DND-41 (cell line): ENCODE data around the gene FABP6.
A peak's percentile ranks its signal among the peaks of the same experiment; 100 is the strongest.

ENCODE experiments used
- ATAC-seq: fragments of 200-7000 bp; cut with Tn5 transposase; 3 replicates; pipeline ENCODE4 v1.9.1; 2021; ENCODE audit warnings: low read depth; ENCODE audit not compliant: insufficient read depth
- DNase-seq: peaks from one replicate; pipeline ENCODE4 v3.0.0-alpha.2; 2020
- H2AFZ ChIP-seq: 2 replicates; pipeline ENCODE4 v1.6.0; 2012; ENCODE audit warnings: low read depth, low read length
- H3K27ac ChIP-seq: 2 replicates; pipeline ENCODE4 v1.5.1; 2012; ENCODE audit warnings: low read length, inconsistent platforms
- H3K27me3 ChIP-seq: fragments of 200-600 bp; sonication (generic); 2 replicates; pipeline ENCODE4 v1.6.0; 2012; ENCODE audit warnings: low read length, mild to moderate bottlenecking, inconsistent platforms; ENCODE audit not compliant: insufficient read depth, poor library complexity
- H3K36me3 ChIP-seq: 2 replicates; pipeline ENCODE4 v1.5.1; 2012; ENCODE audit warnings: low read length, inconsistent platforms; ENCODE audit not compliant: insufficient read depth
- H3K4me1 ChIP-seq: 2 replicates; pipeline ENCODE4 v1.5.1; 2012; ENCODE audit warnings: mild to moderate bottlenecking, low read length; ENCODE audit not compliant: insufficient read depth
- H3K4me2 ChIP-seq: 2 replicates; pipeline ENCODE4 v1.6.0; 2012; ENCODE audit warnings: mild to moderate bottlenecking, moderate library complexity, low read length, inconsistent platforms; ENCODE audit not compliant: insufficient read depth
- H3K4me3 ChIP-seq, 2 experiments: fragments of 200-600 bp in 1 of 2; shearing (Covaris generic) in 1 of 2; 2 replicates each; pipeline ENCODE4 v1.5.1; 2012 to 2016; ENCODE audit warnings: inconsistent platforms in 2 of 2, low read length in 2 of 2, mild to moderate bottlenecking in 2 of 2, low read depth in 1 of 2, moderate library complexity in 1 of 2
- H3K79me2 ChIP-seq: 2 replicates; pipeline ENCODE4 v1.6.0; 2012; ENCODE audit warnings: low read length, inconsistent platforms; ENCODE audit not compliant: insufficient read depth
- H3K9ac ChIP-seq: 2 replicates; pipeline ENCODE4 v1.6.0; 2012; ENCODE audit warnings: low read depth, mild to moderate bottlenecking, inconsistent platforms, low read length, moderate library complexity
- H3K9me3 ChIP-seq: 2 replicates; pipeline ENCODE4 v1.5.1; 2012; ENCODE audit warnings: low read length, moderate library complexity, mild to moderate bottlenecking, inconsistent platforms; ENCODE audit not compliant: insufficient read depth, severe bottlenecking
- H4K20me1 ChIP-seq: 2 replicates; pipeline ENCODE4 v1.6.0; 2012; ENCODE audit warnings: low read length; ENCODE audit not compliant: insufficient read depth
- EZH2 ChIP-seq: IDR thresholded peaks from 3 replicates; pipeline ENCODE4 v1.6.1; 2012; ENCODE audit warnings: borderline replicate concordance, low read depth, mild to moderate bottlenecking, moderate library complexity, low read length, inconsistent platforms; ENCODE audit not compliant: severe bottlenecking
- TF ChIP-seq, protein P1 (sequence below): IDR thresholded peaks from 2 replicates; pipeline ENCODE4 v1.5.1; 2012; ENCODE audit warnings: borderline replicate concordance, low read length, moderate library complexity, mild to moderate bottlenecking; ENCODE audit not compliant: poor library complexity, severe bottlenecking; ENCODE audit errors: extremely low read depth

The FABP6 gene

DNA sequence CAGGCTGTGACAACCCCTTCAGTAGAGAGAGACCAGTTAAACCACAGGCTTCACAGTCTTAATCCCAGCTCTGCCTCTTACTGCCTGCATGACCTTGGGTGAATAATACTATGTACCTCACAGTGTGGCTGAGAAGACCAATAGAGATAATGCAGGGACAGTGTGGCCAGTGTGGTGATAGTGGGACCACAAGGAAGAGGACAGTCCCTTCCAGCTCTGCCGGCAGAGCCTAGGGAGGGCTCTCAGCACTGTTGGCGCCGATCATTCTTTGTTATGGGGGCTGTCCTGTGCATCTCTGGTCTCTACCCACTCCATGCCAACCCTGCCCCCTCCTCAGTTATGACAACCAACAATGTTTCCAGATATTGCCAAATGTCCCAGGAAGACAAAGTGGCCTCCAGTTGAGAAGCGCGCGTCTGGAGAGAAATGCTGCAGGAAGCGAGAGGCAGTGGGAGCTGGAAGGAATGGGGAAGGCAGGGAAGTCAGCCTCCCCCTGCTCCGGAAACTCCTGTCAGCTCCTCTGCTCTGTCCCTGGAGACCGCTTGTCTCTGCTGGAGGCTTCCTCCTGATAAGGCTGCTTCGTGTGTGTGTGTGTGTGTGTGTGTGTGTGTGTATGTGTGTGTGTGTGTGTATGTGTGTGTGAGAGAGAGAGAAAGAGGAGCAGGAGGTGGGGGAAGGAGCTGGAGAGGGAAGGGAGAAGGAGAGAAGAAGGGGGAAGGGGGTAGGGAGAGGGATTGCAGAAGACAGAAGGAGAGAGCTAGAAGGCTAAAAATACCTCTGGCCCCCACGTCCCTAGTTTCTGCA lies 31.8 kb upstream of the FABP6 start:
- no peaks in the 10 kb centered on the region for H3K9me3 ChIP-seq
- no peak overlapping the region for H3K9ac ChIP-seq
- H3K79me2 ChIP-seq, result no peaks in the 10 kb centered on the region
- no peak overlapping the region for H2AFZ ChIP-seq
- H3K36me3 ChIP-seq, result no peaks in the 10 kb centered on the region
- no peak overlapping the region for H3K4me2 ChIP-seq
- ATAC-seq (no peak), DNase-seq (no peak)
- peaks cover 11% of the 10 kb centered on the region for H3K4me1 ChIP-seq
- no peaks in the 10 kb centered on the region for H4K20me1 ChIP-seq
- no peak for TF ChIP-seq EZH2
- TF ChIP-seq, protein P1, sequence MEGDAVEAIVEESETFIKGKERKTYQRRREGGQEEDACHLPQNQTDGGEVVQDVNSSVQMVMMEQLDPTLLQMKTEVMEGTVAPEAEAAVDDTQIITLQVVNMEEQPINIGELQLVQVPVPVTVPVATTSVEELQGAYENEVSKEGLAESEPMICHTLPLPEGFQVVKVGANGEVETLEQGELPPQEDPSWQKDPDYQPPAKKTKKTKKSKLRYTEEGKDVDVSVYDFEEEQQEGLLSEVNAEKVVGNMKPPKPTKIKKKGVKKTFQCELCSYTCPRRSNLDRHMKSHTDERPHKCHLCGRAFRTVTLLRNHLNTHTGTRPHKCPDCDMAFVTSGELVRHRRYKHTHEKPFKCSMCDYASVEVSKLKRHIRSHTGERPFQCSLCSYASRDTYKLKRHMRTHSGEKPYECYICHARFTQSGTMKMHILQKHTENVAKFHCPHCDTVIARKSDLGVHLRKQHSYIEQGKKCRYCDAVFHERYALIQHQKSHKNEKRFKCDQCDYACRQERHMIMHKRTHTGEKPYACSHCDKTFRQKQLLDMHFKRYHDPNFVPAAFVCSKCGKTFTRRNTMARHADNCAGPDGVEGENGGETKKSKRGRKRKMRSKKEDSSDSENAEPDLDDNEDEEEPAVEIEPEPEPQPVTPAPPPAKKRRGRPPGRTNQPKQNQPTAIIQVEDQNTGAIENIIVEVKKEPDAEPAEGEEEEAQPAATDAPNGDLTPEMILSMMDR, result no peak
- H3K27me3 ChIP-seq, result no peaks in the 10 kb centered on the region
- H3K27ac ChIP-seq, result no peak overlapping the region
- no peak overlapping the region for H3K4me3 ChIP-seq

DNA sequence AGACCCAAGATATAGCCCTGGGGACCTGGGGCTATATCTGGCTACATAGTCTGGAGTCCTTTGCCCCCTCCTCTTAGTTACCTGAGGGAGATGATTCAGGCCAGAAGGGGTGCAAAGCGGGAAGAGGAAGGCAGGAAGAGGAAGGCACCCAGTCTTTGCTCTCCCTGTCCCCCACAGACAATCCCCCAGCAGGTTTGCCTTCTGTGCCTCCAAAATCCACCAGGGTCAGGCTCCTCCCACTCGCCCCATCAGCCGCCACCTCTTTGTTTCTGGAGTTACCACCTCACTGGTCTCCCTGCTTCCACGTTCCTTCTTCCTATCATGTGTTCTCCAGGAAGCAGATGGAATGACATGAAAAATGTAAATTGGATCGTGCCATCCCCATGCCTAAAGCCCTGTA lies 31.2 kb upstream of the FABP6 start:
- Histone ChIP-seq H3K4me1 (peaks cover 11% of the 10 kb centered on the region), H2AFZ (no peak overlapping the region), H3K9ac (no peak overlapping the region), H3K4me2 (no peak overlapping the region), H3K79me2 (no peaks in the 10 kb centered on the region), H4K20me1 (no peaks in the 10 kb centered on the region), H3K27me3 (no peaks in the 10 kb centered on the region), H3K27ac (no peak overlapping the region), H3K36me3 (no peaks in the 10 kb centered on the region), H3K4me3 (no peak overlapping the region), H3K9me3 (no peaks in the 10 kb centered on the region)
- TF ChIP-seq EZH2, result no peak
- TF ChIP-seq, protein P1, result no peak
- DNase-seq (no peak), ATAC-seq (no peak)

DNA sequence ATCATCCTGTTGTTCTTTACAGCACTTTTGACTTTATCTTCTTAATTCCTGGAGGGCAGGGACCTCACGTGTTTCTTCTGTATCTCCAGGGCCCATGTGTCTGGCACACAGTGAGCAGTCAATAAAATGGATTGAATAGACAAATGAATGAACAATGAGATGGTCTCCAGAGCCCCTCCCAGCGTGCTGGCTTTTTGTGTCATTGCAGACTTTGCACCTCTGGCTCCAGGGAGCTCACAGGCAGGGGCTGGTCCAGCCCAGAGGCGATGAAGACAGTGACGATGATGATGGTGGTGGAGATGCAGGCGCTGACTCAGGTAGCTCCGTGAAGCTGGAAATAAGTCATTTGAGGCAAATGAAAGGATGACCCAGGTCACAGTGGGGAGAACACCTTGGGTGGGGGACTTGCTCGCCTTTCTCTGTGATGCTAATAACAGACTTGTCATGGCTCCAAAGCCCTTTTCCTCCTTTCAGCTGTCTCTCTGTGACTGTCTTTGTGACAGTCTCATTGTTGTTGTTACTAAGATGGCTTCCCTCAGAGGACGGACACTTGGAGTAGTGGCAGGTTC lies 30.4 kb upstream of the FABP6 start:
- Histone ChIP-seq H3K27ac (no peak overlapping the region), H3K4me2 (peak overlapping the region; percentile 60), H3K9me3 (no peaks in the 10 kb centered on the region), H3K27me3 (no peaks in the 10 kb centered on the region), H3K9ac (no peak overlapping the region), H3K36me3 (no peaks in the 10 kb centered on the region), H2AFZ (peak overlapping the region; percentile 82), H3K4me3 (peak overlapping the region in 1 of 2 experiments; percentile 48; a peak in 2 of 4 replicates), H3K79me2 (no peaks in the 10 kb centered on the region), H4K20me1 (no peaks in the 10 kb centered on the region), H3K4me1 (peaks cover 11% of the 10 kb centered on the region)
- ATAC-seq (no peak), DNase-seq (no peak)
- no peak for TF ChIP-seq EZH2
- TF ChIP-seq, protein P1, result no peak
